OCI-LY7 (cell line): ENCODE measurements around the gene CCDC68.

Source experiments
- EZH2phosphoT487 ChIP-seq: fragments of 200-600 bp; sonication (generic); IDR thresholded peaks from 2 replicates; pipeline ENCODE4 v1.6.1; 2018; ENCODE audit warnings: low read depth, borderline replicate concordance, mild to moderate bottlenecking, mixed run types, antibody characterized with exemption, low read length, moderate library complexity, mixed read lengths
- TF ChIP-seq, protein P1 (sequence below): fragments of 200-600 bp; sonication (generic); conservative IDR thresholded peaks from 2 replicates; pipeline ENCODE4 v1.5.1; 2014; ENCODE audit warnings: mild to moderate bottlenecking, antibody characterized with exemption, low read length, moderate library complexity, mixed read lengths

DNA sequence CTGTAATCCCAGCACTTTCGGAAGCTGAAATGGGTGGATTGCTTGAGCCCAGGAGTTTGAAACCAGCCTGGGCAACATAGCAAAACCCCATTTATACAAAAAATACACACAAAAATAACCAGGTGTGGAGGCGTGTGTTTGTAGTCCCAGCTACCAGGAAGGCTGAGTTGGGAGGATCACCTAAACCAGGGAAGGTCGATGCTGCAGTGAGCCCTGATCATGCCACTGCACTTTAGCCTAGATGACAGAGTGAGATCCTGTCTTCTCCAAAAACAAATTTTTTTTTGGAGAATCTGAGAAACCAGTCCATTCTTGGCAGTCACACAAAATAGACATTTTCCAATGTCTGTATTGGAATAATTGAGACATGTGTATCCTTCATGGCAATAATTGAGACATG, 84.2 kb downstream of the CCDC68 start:
- TF ChIP-seq EZH2phosphoT487: no peak
- TF ChIP-seq, protein P1, sequence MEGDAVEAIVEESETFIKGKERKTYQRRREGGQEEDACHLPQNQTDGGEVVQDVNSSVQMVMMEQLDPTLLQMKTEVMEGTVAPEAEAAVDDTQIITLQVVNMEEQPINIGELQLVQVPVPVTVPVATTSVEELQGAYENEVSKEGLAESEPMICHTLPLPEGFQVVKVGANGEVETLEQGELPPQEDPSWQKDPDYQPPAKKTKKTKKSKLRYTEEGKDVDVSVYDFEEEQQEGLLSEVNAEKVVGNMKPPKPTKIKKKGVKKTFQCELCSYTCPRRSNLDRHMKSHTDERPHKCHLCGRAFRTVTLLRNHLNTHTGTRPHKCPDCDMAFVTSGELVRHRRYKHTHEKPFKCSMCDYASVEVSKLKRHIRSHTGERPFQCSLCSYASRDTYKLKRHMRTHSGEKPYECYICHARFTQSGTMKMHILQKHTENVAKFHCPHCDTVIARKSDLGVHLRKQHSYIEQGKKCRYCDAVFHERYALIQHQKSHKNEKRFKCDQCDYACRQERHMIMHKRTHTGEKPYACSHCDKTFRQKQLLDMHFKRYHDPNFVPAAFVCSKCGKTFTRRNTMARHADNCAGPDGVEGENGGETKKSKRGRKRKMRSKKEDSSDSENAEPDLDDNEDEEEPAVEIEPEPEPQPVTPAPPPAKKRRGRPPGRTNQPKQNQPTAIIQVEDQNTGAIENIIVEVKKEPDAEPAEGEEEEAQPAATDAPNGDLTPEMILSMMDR: no peak
